A673 (cell line): ENCODE data around the gene SHISA5.

Experiments used
- CTCF ChIP-seq: fragments of 300-800, 200-600 bp; sonication (generic); conservative IDR thresholded peaks from 2 replicates; pipeline ENCODE4 v1.5.1; 2017; ENCODE audit warnings: low read depth, mild to moderate bottlenecking, antibody characterized with exemption, low read length, moderate library complexity, mixed read lengths
- EZH2 ChIP-seq: fragments of 200-600 bp; sonication (generic); IDR thresholded peaks from 2 replicates; pipeline ENCODE4 v1.6.1; 2017; ENCODE audit warnings: borderline replicate concordance, low read depth, mild to moderate bottlenecking, mixed read lengths, antibody characterized with exemption, low read length; ENCODE audit not compliant: poor library complexity, severe bottlenecking

GRCh38 chr3:48436855-48437254 lies 67.1 kb downstream of the SHISA5 start:
- TF ChIP-seq CTCF, result no peak
- no peak for TF ChIP-seq EZH2
